Astrocyte of the cerebellum (primary cell): Measurements from ENCODE around the gene BIRC6.
"Not testable (repeated sequence)": the region's sequence is repeated elsewhere in the genome, so short reads cannot be mapped to it uniquely, and the experiment has no call there.

Experiments used
- DNase-seq: peaks from one replicate; pipeline ENCODE4 v3.0.0-alpha.2; 2011; ENCODE audit warnings: low read depth
- H3K4me3 ChIP-seq: 2 replicates; pipeline ENCODE4 v1.5.1; 2011; ENCODE audit warnings: mild to moderate bottlenecking, low read depth, low read length, moderate library complexity
- CTCF ChIP-seq: IDR thresholded peaks from 2 replicates; pipeline ENCODE4 v1.5.1; 2012; ENCODE audit warnings: low read length, low read depth, moderate library complexity, mild to moderate bottlenecking; ENCODE audit errors: missing control alignments
- in situ Hi-C: cut with HindIII; loops from 2 replicates; pipeline ENCODE4 v1.10.0; 2017; ENCODE audit warnings: low sequenced_read_pairs

Gene BIRC6

GRCh38 chr2:32450851-32451250 lies 94.0 kb downstream of the BIRC6 start:
- TF ChIP-seq CTCF: no peak
- in situ Hi-C loops: no loop called here
- no peak overlapping the region for H3K4me3 ChIP-seq
- DNase-seq: no peak

DNA sequence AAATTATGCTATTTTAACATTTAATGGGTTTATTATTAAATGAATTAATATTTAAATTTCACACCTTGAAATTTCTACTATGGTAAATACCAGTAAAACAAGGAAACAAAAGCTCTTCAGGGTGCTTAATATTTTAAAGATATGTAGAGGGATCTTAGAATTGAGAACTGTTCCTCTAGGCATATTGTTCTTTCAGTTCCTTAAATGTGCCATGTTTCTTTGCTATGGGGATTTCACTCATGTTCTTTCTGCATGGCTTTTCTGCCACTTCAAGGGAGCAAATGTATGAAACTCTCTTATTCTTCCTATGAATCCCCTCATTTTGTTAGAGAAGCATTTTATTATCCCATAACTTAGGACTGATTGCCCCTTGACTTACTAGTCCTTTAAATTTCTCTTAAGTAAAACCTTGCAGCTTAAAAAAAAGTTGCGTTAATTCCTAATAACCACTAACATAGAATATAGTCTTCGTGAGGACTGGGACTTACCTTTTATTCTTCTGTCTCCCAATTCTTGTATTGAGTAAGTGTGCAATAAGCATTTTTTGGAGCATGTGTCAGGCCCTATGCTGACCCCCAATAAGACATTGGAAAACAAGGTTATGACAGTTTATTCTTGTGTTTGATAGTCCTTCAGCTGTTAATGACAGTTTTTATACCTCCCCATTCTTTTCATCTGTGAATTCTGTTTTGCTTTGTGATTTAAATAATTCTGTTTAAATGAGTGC lies 95.7 kb downstream of the BIRC6 start:
- no peak for TF ChIP-seq CTCF
- in situ Hi-C loops: no loop called here
- no peak overlapping the region for H3K4me3 ChIP-seq
- no peak for DNase-seq

GRCh38 chr2:32453242-32454062 lies 96.6 kb downstream of the BIRC6 start:
- H3K4me3 ChIP-seq: no peak overlapping the region
- TF ChIP-seq CTCF: no peak
- no peak for DNase-seq
- in situ Hi-C loops: no loop called here

GRCh38 chr2:32455816-32456215 lies 99.0 kb downstream of the BIRC6 start:
- in situ Hi-C loops: no loop called here
- no peak for DNase-seq
- no peak for TF ChIP-seq CTCF
- no peak overlapping the region for H3K4me3 ChIP-seq

- in situ Hi-C loops: no loop called here
- H3K4me3 ChIP-seq: no peak overlapping the region
- no peak for TF ChIP-seq CTCF
- DNase-seq: no peak
Observed at GRCh38 chr2:32456808-32457207, 100.0 kb downstream of the BIRC6 start.

DNA sequence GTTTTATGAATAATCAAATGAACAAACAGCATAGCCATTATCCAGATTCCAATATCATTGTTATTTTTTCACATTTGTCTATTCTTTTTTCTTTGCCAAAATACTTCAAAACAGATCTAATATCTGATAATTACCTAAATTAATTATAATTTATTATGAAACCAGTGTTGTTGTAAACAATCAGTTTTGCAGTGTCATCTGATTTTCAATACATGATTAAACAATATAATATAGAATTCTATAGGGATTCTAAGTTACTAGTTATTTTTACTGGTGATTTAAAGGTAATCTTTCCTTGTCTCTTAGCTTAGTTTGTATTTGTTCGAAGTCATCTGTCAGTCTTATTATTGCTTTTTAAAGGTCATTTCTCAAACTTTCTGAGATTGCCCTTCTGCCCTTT lies 101.0 kb downstream of the BIRC6 start:
- no peak for DNase-seq
- no peak for TF ChIP-seq CTCF
- in situ Hi-C loops: no loop called here
- no peak overlapping the region for H3K4me3 ChIP-seq

DNA sequence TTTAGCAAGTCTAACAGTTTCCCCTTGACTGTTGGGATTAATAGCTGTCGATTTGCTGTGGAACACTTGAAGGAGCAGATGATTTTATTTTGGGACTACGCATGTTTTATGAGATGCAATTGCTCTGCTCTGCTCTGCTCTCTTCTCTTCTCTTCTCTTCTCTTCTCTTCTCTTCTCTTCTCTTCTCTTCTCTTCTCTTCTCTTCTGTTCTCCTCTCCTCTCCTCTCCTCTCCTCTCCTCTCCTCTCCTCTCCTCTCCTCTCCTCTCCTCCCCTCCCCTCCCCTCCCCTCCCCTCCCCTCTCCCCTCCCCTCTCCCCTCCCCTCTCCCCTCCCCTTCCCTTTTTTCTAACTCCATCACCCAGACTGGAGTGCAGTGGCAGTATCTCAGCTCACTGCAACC lies 104.0 kb downstream of the BIRC6 start:
- DNase-seq, in situ Hi-C loops, H3K4me3 ChIP-seq: not testable (repeated sequence)
